ENCODE measurements around the gene ATG4C.

- TF ChIP-seq, protein P1, sequence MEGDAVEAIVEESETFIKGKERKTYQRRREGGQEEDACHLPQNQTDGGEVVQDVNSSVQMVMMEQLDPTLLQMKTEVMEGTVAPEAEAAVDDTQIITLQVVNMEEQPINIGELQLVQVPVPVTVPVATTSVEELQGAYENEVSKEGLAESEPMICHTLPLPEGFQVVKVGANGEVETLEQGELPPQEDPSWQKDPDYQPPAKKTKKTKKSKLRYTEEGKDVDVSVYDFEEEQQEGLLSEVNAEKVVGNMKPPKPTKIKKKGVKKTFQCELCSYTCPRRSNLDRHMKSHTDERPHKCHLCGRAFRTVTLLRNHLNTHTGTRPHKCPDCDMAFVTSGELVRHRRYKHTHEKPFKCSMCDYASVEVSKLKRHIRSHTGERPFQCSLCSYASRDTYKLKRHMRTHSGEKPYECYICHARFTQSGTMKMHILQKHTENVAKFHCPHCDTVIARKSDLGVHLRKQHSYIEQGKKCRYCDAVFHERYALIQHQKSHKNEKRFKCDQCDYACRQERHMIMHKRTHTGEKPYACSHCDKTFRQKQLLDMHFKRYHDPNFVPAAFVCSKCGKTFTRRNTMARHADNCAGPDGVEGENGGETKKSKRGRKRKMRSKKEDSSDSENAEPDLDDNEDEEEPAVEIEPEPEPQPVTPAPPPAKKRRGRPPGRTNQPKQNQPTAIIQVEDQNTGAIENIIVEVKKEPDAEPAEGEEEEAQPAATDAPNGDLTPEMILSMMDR (IDR thresholded peaks at IDR 0.05) = no peak
- no peak for TF ChIP-seq POLR2A (IDR thresholded peaks at IDR 0.05)
Measured at GRCh38 chr1:62876535-62876934, 92.6 kb downstream of the ATG4C start.
